ENCODE measurements around the gene HK1.

HK1 gene

GRCh38 chr10:69367469-69367868, 89.2 kb downstream of the HK1 start:
- no peak overlapping the region for H3K27ac ChIP-seq (ENCODE audit: low read length)
- no peak for TF ChIP-seq EZH2 (IDR thresholded peaks at IDR 0.05; ENCODE audit: borderline replicate concordance, low read depth, low read length, severe bottlenecking)
- TF ChIP-seq CTCF (IDR thresholded peaks at IDR 0.05; ENCODE audit: borderline replicate concordance, extremely low read depth, low read length, poor library complexity, severe bottlenecking) = no peak
- H3K27me3 ChIP-seq (ENCODE audit: insufficient read depth, low read length, poor library complexity) = no peaks in the 10 kb centered on the region
- no peak for ATAC-seq (ENCODE audit: insufficient read depth, low read depth)
- H3K4me3 ChIP-seq (ENCODE audit: low read depth in 1 of 2, low read length in 2 of 2) = no peak overlapping the region
- H3K79me2 ChIP-seq (ENCODE audit: insufficient read depth, low read length) = no peaks in the 10 kb centered on the region
- H3K9me3 ChIP-seq (ENCODE audit: insufficient read depth, low read length, severe bottlenecking) = no peaks in the 10 kb centered on the region
- no peak for DNase-seq
- H3K4me1 ChIP-seq (ENCODE audit: insufficient read depth, low read length) = no peaks in the 10 kb centered on the region
- peaks cover 14% of the 10 kb centered on the region for H4K20me1 ChIP-seq (ENCODE audit: insufficient read depth, low read length)
- peaks cover 91% of the 10 kb centered on the region for H3K36me3 ChIP-seq (ENCODE audit: insufficient read depth, low read length)
- no peak overlapping the region for H3K4me2 ChIP-seq (ENCODE audit: insufficient read depth, low read length)
- H2AFZ ChIP-seq (ENCODE audit: low read depth, low read length) = no peak overlapping the region
- H3K9ac ChIP-seq (ENCODE audit: low read depth, low read length) = no peak overlapping the region

GRCh38 chr10:69372126-69372980, 94.1 kb downstream of the HK1 start:
- Histone ChIP-seq H3K4me1 (ENCODE audit: insufficient read depth, low read length) (no peaks in the 10 kb centered on the region), H3K4me3 (ENCODE audit: low read depth in 1 of 2, low read length in 2 of 2) (no peak overlapping the region), H2AFZ (ENCODE audit: low read depth, low read length) (no peak overlapping the region), H3K9me3 (ENCODE audit: insufficient read depth, low read length, severe bottlenecking) (no peaks in the 10 kb centered on the region), H3K9ac (ENCODE audit: low read depth, low read length) (no peak overlapping the region), H3K79me2 (ENCODE audit: insufficient read depth, low read length) (no peaks in the 10 kb centered on the region), H3K36me3 (ENCODE audit: insufficient read depth, low read length) (peaks cover 77% of the 10 kb centered on the region), H3K27ac (ENCODE audit: low read length) (no peak overlapping the region), H3K27me3 (ENCODE audit: insufficient read depth, low read length, poor library complexity) (no peaks in the 10 kb centered on the region), H4K20me1 (ENCODE audit: insufficient read depth, low read length) (peaks cover 16% of the 10 kb centered on the region), H3K4me2 (ENCODE audit: insufficient read depth, low read length) (no peak overlapping the region)
- DNase-seq (no peak), ATAC-seq (ENCODE audit: insufficient read depth, low read depth) (no peak)
- TF ChIP-seq CTCF (IDR thresholded peaks at IDR 0.05; ENCODE audit: borderline replicate concordance, extremely low read depth, low read length, poor library complexity, severe bottlenecking) (no peak), EZH2 (IDR thresholded peaks at IDR 0.05; ENCODE audit: borderline replicate concordance, low read depth, low read length, severe bottlenecking) (no peak)

- Histone ChIP-seq H2AFZ (ENCODE audit: low read depth, low read length) (no peak overlapping the region), H3K27me3 (ENCODE audit: insufficient read depth, low read length, poor library complexity) (no peaks in the 10 kb centered on the region), H3K36me3 (ENCODE audit: insufficient read depth, low read length) (peaks cover 69% of the 10 kb centered on the region), H3K9me3 (ENCODE audit: insufficient read depth, low read length, severe bottlenecking) (no peaks in the 10 kb centered on the region), H3K4me2 (ENCODE audit: insufficient read depth, low read length) (no peak overlapping the region), H3K4me3 (ENCODE audit: low read depth in 1 of 2, low read length in 2 of 2) (no peak overlapping the region), H4K20me1 (ENCODE audit: insufficient read depth, low read length) (peaks cover 11% of the 10 kb centered on the region), H3K4me1 (ENCODE audit: insufficient read depth, low read length) (no peaks in the 10 kb centered on the region), H3K9ac (ENCODE audit: low read depth, low read length) (no peak overlapping the region), H3K27ac (ENCODE audit: low read length) (no peak overlapping the region), H3K79me2 (ENCODE audit: insufficient read depth, low read length) (no peaks in the 10 kb centered on the region)
- TF ChIP-seq EZH2 (IDR thresholded peaks at IDR 0.05; ENCODE audit: borderline replicate concordance, low read depth, low read length, severe bottlenecking) (no peak), CTCF (IDR thresholded peaks at IDR 0.05; ENCODE audit: borderline replicate concordance, extremely low read depth, low read length, poor library complexity, severe bottlenecking) (no peak)
- ATAC-seq (ENCODE audit: insufficient read depth, low read depth) (no peak), DNase-seq (no peak)
Measured at GRCh38 chr10:69374242-69374641, 95.9 kb downstream of the HK1 start.
